HepG2 (cell line): ENCODE measurements around the gene CRLF2. TPM values are rescaled to one million over a fixed set of nuclear protein-coding genes. Genes with fewer than 3 reads are reported as not detected.

Experiments used
- ATAC-seq: fragments of 200-7000 bp; cut with Tn5 transposase; 3 replicates; pipeline ENCODE4 v1.9.1; 2020; ENCODE audit warnings: mild to moderate bottlenecking, moderate library complexity
- BruUV-seq: library from RNA; stranded (reverse); fragments of 400-500 nt; replicated peaks from 2 replicates; lab custom pipeline; 2021; lab: Mats Ljungman, UMichigan
- CTCF ChIA-PET: fragments of 300-600 bp; formaldehyde crosslinking; extraction: SDS; loops from one replicate; lab custom pipeline; 2021; ENCODE audit warnings: low total read pairs, inconsistent platforms, low intra/inter-chr PET ratio; lab: Yijun Ruan, JAX
- POLR2A ChIA-PET: fragments of 350-600 bp; sonication (Branson Sonifier 250); formaldehyde crosslinking; loops from one replicate; lab custom pipeline; 2020; ENCODE audit warnings: antibody characterized with exemption, inconsistent platforms; lab: Yijun Ruan, JAX
- DNase-seq: peaks from one replicate; pipeline ENCODE4 v3.0.0-alpha.2; 2015; ENCODE audit warnings: low spot score
- FAIRE-seq: peaks from 3 replicates; lab custom pipeline; 2011; peaks lifted over from hg19 to GRCh38; lab: Jason Lieb, UNC
- H2AFZ ChIP-seq: one replicate; pipeline ENCODE4 v1.6.1; 2011; ENCODE audit warnings: low read length, inconsistent platforms
- H3K27ac ChIP-seq: fragments of 300-600 bp; 3 replicates; pipeline ENCODE4 v1.8.0; 2011; ENCODE audit warnings: mixed run types, mild to moderate bottlenecking, mixed read lengths, low read length, inconsistent platforms; ENCODE audit not compliant: insufficient read depth; ENCODE audit errors: extremely low read length
- H3K27me3 ChIP-seq, 2 experiments: fragments of 200-600 bp in 1 of 2; 2 replicates in 1 of 2; 3 replicates in 1 of 2; pipeline versions ENCODE4 v1.6.0 to v1.8.0; 2011; ENCODE audit warnings: low read length in 2 of 2, mild to moderate bottlenecking in 2 of 2, moderate library complexity in 2 of 2, inconsistent platforms in 1 of 2; ENCODE audit not compliant: insufficient read depth in 2 of 2, control insufficient read depth in 1 of 2
- H3K36me3 ChIP-seq, 2 experiments: fragments of 200-600 bp in 1 of 2; replicated peaks in 1 of 2; 2 replicates in 1 of 2; 3 replicates in 1 of 2; pipeline versions ENCODE4 v1.5.1 to v1.8.0; 2011; ENCODE audit warnings: low read length in 2 of 2, inconsistent platforms in 1 of 2; ENCODE audit not compliant: insufficient read depth in 2 of 2, control insufficient read depth in 1 of 2
- H3K4me1 ChIP-seq: 2 replicates; pipeline ENCODE4 v1.5.1; 2012; ENCODE audit warnings: low read length, inconsistent platforms; ENCODE audit not compliant: insufficient read depth
- H3K4me2 ChIP-seq: 2 replicates; pipeline ENCODE4 v1.6.0; 2011; ENCODE audit warnings: low read depth, low read length, inconsistent platforms
- H3K4me3 ChIP-seq, 3 experiments: fragments of 200-600 bp in 1 of 3; sonication (generic), shearing (Covaris generic) in 1 of 3; replicated peaks in 1 of 3; 2 replicates each; pipeline ENCODE4 v1.5.1; 2011 to 2016; ENCODE audit warnings: low read length in 3 of 3, inconsistent platforms in 2 of 3, low read depth in 2 of 3, mild to moderate bottlenecking in 2 of 3, control low read depth in 1 of 3, mixed read lengths in 1 of 3; ENCODE audit not compliant: insufficient read depth in 1 of 3
- H3K79me2 ChIP-seq: one replicate; pipeline ENCODE4 v1.6.1; 2011; ENCODE audit warnings: low read length, inconsistent platforms; ENCODE audit not compliant: insufficient read depth
- H3K9ac ChIP-seq: 2 replicates; pipeline ENCODE4 v1.6.0; 2011; ENCODE audit warnings: mild to moderate bottlenecking, low read depth, low read length, inconsistent platforms; ENCODE audit not compliant: insufficient read depth
- H3K9me3 ChIP-seq: 2 replicates; pipeline ENCODE4 v1.5.1; 2012; ENCODE audit warnings: mild to moderate bottlenecking, low read length
- H4K20me1 ChIP-seq: 2 replicates; pipeline ENCODE4 v1.6.0; 2011; ENCODE audit warnings: inconsistent platforms, mild to moderate bottlenecking, low read length, moderate library complexity; ENCODE audit not compliant: insufficient read depth
- LRRFIP1 ChIP-seq: sonication (generic); formaldehyde crosslinking; conservative IDR thresholded peaks from 2 replicates; pipeline ENCODE4 v1.4.0; 2020; ENCODE audit warnings: missing genetic modification reagents
- NFIB ChIP-seq: sonication (generic); formaldehyde crosslinking; IDR thresholded peaks from 2 replicates; pipeline ENCODE4 v1.9.0; 2021; ENCODE audit warnings: missing genetic modification reagents, mild to moderate bottlenecking, borderline replicate concordance
- PAF1 ChIP-seq: IDR thresholded peaks from 2 replicates; pipeline ENCODE4 v1.6.1; 2016; ENCODE audit warnings: missing genetic modification reagents, missing compliant biosample characterization
- TOPORS ChIP-seq: sonication (generic); formaldehyde crosslinking; IDR thresholded peaks from 2 replicates; pipeline ENCODE4 v1.8.0; 2023; ENCODE audit warnings: mild to moderate bottlenecking, missing genetic modification reagents
- U2AF1 ChIP-seq: fragments of 200-400 bp; formaldehyde crosslinking; optimal IDR thresholded peaks from 2 replicates; pipeline ENCODE3; 2017; ENCODE audit warnings: mild to moderate bottlenecking, low read depth, low read length
- ZFP36L1 ChIP-seq: sonication (generic); formaldehyde crosslinking; IDR thresholded peaks from 2 replicates; pipeline ENCODE4 v1.8.0; 2022; ENCODE audit warnings: mild to moderate bottlenecking, missing genetic modification reagents, moderate library complexity
- ZSCAN25 ChIP-seq: sonication (generic); formaldehyde crosslinking; IDR thresholded peaks from 2 replicates; pipeline ENCODE4 v1.8.0; 2022; ENCODE audit warnings: mild to moderate bottlenecking, missing genetic modification reagents
- WGBS: methylation state at CpG from one replicate; pipeline ENCODE4 v1.1.6; 2017; ENCODE audit warnings: low lambda C conversion rate; 5-methylcytosine and 5-hydroxymethylcytosine counted together
- in situ Hi-C: cut with HindIII; loops from 2 replicates; pipeline ENCODE4 v1.10.0; 2017; ENCODE audit warnings: low pct_unique_long_range_greater_than_20kb; ENCODE audit not compliant: extremely low pct_ligation_motif_present
- intact Hi-C: fragments of 100-400 bp; cut with micrococcal nuclease; formaldehyde crosslinking; loops from one replicate; pipeline ENCODE4 v1.10.0; 2022; ENCODE audit not compliant: unreplicated experiment
- polyA plus RNA-seq, 8 experiments: library from polyadenylated mRNA; depleted of rRNA in 3 of 8; stranded (reverse) in 7 of 8; unstranded in 1 of 8; fragments of >200 nt; fragmentation: Illumina TruSeq in 4 of 8; extraction: Trizol in 4 of 8; gene quantifications; 2 replicates each; pipeline versions ENCODE4 v1.2.1 to v1.2.3, GENCODE V29; 2011 to 2016; ENCODE audit warnings: low read depth in 4 of 8, missing spikeins in 1 of 8, mixed read lengths in 1 of 8; ENCODE audit not compliant: insufficient read depth in 1 of 8
- total RNA-seq, 5 experiments: library from RNA; depleted of rRNA; stranded (reverse); fragments of >200 nt; fragmentation: Illumina TruSeq; extraction: Trizol; gene quantifications; 2 replicates each; pipeline ENCODE4 v1.2.3, GENCODE V29; 2016; ENCODE audit warnings: low read depth in 1 of 5
- TF ChIP-seq, protein P1 (sequence below): sonication (generic); formaldehyde crosslinking; IDR thresholded peaks from 2 replicates; pipeline ENCODE4 v1.5.0; 2020; ENCODE audit warnings: missing genetic modification reagents, mild to moderate bottlenecking, borderline replicate concordance
- TF ChIP-seq, protein P2 (sequence below): IDR thresholded peaks from 2 replicates; pipeline ENCODE4 v1.6.1; 2012; ENCODE audit warnings: low read length, improper control_type of control experiment
- TF ChIP-seq, protein P3 (sequence below): sonication (generic); formaldehyde crosslinking; IDR thresholded peaks from 2 replicates; pipeline ENCODE4 v1.5.0; 2020; ENCODE audit warnings: mild to moderate bottlenecking, missing genetic modification reagents
- TF ChIP-seq, protein P4 (sequence below): sonication (generic); formaldehyde crosslinking; IDR thresholded peaks from 2 replicates; pipeline ENCODE4 v1.8.1; 2023; ENCODE audit warnings: mild to moderate bottlenecking, missing genetic modification reagents

CRLF2 gene
- total and polyA plus RNA-seq, 2 of the 13 experiments (the other 11 are each of a cell fraction or from before 2014, with no cell fraction given) = not detected

- H4K20me1 ChIP-seq = no peaks in the 10 kb centered on the region
- ATAC-seq = no peak
- DNase-seq = no peak
- WGBS = 56% methylated on average over 3 of the region's 4 CpGs
- in situ Hi-C loops = no loop called here
- no TSS peak for BruUV-seq
- FAIRE-seq = no peak
- ChIA-PET CTCF (no interaction called here), POLR2A (no interaction called here)
- no peaks in the 10 kb centered on the region for H3K9me3 ChIP-seq
- no peak for TF ChIP-seq NFIB
- TF ChIP-seq U2AF1 = no peak
- no peak for TF ChIP-seq ZFP36L1 (CRISPR knock-in tag)
- TF ChIP-seq TOPORS = no peak
- no peak for TF ChIP-seq PAF1 (CRISPR knock-in tag)
- TF ChIP-seq LRRFIP1 (CRISPR knock-in tag) = no peak
- TF ChIP-seq, protein P1, sequence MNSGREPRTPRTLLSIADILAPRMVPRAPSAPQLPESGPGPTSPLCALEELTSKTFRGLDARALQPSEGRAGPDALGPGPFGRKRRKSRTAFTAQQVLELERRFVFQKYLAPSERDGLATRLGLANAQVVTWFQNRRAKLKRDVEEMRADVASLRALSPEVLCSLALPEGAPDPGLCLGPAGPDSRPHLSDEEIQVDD = no peak
- TF ChIP-seq, protein P2, sequence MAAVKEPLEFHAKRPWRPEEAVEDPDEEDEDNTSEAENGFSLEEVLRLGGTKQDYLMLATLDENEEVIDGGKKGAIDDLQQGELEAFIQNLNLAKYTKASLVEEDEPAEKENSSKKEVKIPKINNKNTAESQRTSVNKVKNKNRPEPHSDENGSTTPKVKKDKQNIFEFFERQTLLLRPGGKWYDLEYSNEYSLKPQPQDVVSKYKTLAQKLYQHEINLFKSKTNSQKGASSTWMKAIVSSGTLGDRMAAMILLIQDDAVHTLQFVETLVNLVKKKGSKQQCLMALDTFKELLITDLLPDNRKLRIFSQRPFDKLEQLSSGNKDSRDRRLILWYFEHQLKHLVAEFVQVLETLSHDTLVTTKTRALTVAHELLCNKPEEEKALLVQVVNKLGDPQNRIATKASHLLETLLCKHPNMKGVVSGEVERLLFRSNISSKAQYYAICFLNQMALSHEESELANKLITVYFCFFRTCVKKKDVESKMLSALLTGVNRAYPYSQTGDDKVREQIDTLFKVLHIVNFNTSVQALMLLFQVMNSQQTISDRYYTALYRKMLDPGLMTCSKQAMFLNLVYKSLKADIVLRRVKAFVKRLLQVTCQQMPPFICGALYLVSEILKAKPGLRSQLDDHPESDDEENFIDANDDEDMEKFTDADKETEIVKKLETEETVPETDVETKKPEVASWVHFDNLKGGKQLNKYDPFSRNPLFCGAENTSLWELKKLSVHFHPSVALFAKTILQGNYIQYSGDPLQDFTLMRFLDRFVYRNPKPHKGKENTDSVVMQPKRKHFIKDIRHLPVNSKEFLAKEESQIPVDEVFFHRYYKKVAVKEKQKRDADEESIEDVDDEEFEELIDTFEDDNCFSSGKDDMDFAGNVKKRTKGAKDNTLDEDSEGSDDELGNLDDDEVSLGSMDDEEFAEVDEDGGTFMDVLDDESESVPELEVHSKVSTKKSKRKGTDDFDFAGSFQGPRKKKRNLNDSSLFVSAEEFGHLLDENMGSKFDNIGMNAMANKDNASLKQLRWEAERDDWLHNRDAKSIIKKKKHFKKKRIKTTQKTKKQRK = no peak
- no peak for TF ChIP-seq ZSCAN25 (CRISPR knock-in tag)
- TF ChIP-seq, protein P3, sequence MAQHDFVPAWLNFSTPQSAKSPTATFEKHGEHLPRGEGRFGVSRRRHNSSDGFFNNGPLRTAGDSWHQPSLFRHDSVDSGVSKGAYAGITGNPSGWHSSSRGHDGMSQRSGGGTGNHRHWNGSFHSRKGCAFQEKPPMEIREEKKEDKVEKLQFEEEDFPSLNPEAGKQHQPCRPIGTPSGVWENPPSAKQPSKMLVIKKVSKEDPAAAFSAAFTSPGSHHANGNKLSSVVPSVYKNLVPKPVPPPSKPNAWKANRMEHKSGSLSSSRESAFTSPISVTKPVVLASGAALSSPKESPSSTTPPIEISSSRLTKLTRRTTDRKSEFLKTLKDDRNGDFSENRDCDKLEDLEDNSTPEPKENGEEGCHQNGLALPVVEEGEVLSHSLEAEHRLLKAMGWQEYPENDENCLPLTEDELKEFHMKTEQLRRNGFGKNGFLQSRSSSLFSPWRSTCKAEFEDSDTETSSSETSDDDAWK (CRISPR knock-in tag) = no peak
- TF ChIP-seq, protein P4, sequence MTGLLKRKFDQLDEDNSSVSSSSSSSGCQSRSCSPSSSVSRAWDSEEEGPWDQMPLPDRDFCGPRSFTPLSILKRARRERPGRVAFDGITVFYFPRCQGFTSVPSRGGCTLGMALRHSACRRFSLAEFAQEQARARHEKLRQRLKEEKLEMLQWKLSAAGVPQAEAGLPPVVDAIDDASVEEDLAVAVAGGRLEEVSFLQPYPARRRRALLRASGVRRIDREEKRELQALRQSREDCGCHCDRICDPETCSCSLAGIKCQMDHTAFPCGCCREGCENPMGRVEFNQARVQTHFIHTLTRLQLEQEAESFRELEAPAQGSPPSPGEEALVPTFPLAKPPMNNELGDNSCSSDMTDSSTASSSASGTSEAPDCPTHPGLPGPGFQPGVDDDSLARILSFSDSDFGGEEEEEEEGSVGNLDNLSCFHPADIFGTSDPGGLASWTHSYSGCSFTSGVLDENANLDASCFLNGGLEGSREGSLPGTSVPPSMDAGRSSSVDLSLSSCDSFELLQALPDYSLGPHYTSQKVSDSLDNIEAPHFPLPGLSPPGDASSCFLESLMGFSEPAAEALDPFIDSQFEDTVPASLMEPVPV (CRISPR knock-in tag) = no peak
- H3K27me3 ChIP-seq = no peaks in the 10 kb centered on the region
- no peak overlapping the region for H3K4me3 ChIP-seq
- no peaks in the 10 kb centered on the region for H3K36me3 ChIP-seq
- H3K79me2 ChIP-seq = no peaks in the 10 kb centered on the region
- no peak overlapping the region for H3K4me2 ChIP-seq
- H2AFZ ChIP-seq = no peak overlapping the region
- H3K27ac ChIP-seq = no peak overlapping the region
- H3K4me1 ChIP-seq = no peaks in the 10 kb centered on the region
- intact Hi-C loops = no loop called here
- no peak overlapping the region for H3K9ac ChIP-seq
Measured at GRCh38 chrX:1182211-1182610, 30.2 kb downstream of the CRLF2 start.
